Thoracic aorta (tissue), 2 donors: ENCODE results near the gene MAGEB10. TPM values are rescaled to one million over a fixed set of nuclear protein-coding genes. Genes with fewer than 3 reads are reported as not detected.

Experiments used
- ATAC-seq: fragments of 150-250 bp; one replicate; pipeline ENCODE4 v1.8.0; 2017; ENCODE audit warnings: low read depth; ENCODE audit not compliant: insufficient number of reproducible peaks, low FRiP score
- DNase-seq: peaks from one replicate; pipeline ENCODE4 v3.0.0-alpha.2; 2020; ENCODE audit warnings: low spot score
- H3K27ac ChIP-seq, 2 donors: fragments of 200-600 bp; sonication (generic); 1 replicate in 1 of 2; 2 replicates in 1 of 2; pipeline ENCODE4 v1.5.1; 2016; ENCODE audit warnings: mild to moderate bottlenecking in 2 of 2, moderate library complexity in 2 of 2
- H3K27me3 ChIP-seq: fragments of 200-600 bp; sonication (generic); replicated peaks from 2 replicates; pipeline ENCODE4 v1.6.0; 2016; ENCODE audit warnings: mild to moderate bottlenecking; ENCODE audit not compliant: insufficient read depth
- H3K36me3 ChIP-seq: fragments of 200-600 bp; sonication (generic); one replicate; pipeline ENCODE4 v1.5.1; 2016
- H3K4me1 ChIP-seq, 2 donors: fragments of 200-600 bp; sonication (generic); 1 replicate in 1 of 2; 2 replicates in 1 of 2; pipeline versions ENCODE4 v1.5.1 to v1.6.0; 2016; ENCODE audit warnings: low read depth in 2 of 2, mild to moderate bottlenecking in 1 of 2; ENCODE audit not compliant: control insufficient read depth in 1 of 2
- H3K4me3 ChIP-seq: fragments of 200-600 bp; sonication (generic); 2 replicates; pipeline ENCODE4 v1.5.1; 2016; ENCODE audit warnings: mild to moderate bottlenecking
- H3K9me3 ChIP-seq: fragments of 200-600 bp; sonication (generic); 2 replicates; pipeline ENCODE4 v1.5.1; 2016
- CTCF ChIP-seq: fragments of 200-600 bp; sonication (generic); IDR thresholded peaks from one replicate; pipeline ENCODE4 v1.5.1; 2019; ENCODE audit warnings: antibody characterized with exemption
- total RNA-seq, 2 donors: library from RNA; depleted of rRNA; stranded (reverse); fragments of >200 nt; gene quantifications; one replicate each; pipeline versions ENCODE4 v1.1.0 to v1.2.3, GENCODE V29; 2016

Gene MAGEB10
- not detected for total RNA-seq

GRCh38 chrX:27807690-27808089 is at the start of gene MAGEB10:
Gene MAGEB10, plus strand, starts transcription at chrX:27807990. Its CDS starts 13,317 bp downstream, at chrX:27821307.
- no peaks in the 10 kb centered on the region for H3K36me3 ChIP-seq
- H3K4me1 ChIP-seq: no peaks in the 10 kb centered on the region
- no peak for ATAC-seq

GRCh38 chrX:27765718-27766117 is 42.1 kb upstream of the MAGEB10 start:
- TF ChIP-seq CTCF: no peak
- ATAC-seq: no peak

More at GRCh38 chrX:27807690-27808089, at the start of gene MAGEB10:
- H3K27ac ChIP-seq: no peak within 1 kb of the TSS
- H3K4me3 ChIP-seq: no peak within 1 kb of the TSS
- no peak for DNase-seq
- no peak for TF ChIP-seq CTCF
- no peaks in the 10 kb centered on the region for H3K27me3 ChIP-seq
- no peaks in the 10 kb centered on the region for H3K9me3 ChIP-seq

GRCh38 chrX:27767387-27767786 is 40.4 kb upstream of the MAGEB10 start:
- no peaks in the 10 kb centered on the region for H3K9me3 ChIP-seq
- H3K27me3 ChIP-seq: no peaks in the 10 kb centered on the region
- no peak overlapping the region for H3K4me3 ChIP-seq
- no peak for TF ChIP-seq CTCF
- no peak overlapping the region for H3K27ac ChIP-seq
- ATAC-seq (no peak), DNase-seq (no peak)
- no peaks in the 10 kb centered on the region for H3K4me1 ChIP-seq
- H3K36me3 ChIP-seq: no peaks in the 10 kb centered on the region

More at GRCh38 chrX:27765718-27766117, 42.1 kb upstream of the MAGEB10 start:
- no peaks in the 10 kb centered on the region for H3K27me3 ChIP-seq
- no peak overlapping the region for H3K27ac ChIP-seq
- no peak for DNase-seq
- no peaks in the 10 kb centered on the region for H3K4me1 ChIP-seq
- no peaks in the 10 kb centered on the region for H3K36me3 ChIP-seq
- no peak overlapping the region for H3K4me3 ChIP-seq
- H3K9me3 ChIP-seq: no peaks in the 10 kb centered on the region

- Histone ChIP-seq H3K4me1 (no peaks in the 10 kb centered on the region), H3K9me3 (no peaks in the 10 kb centered on the region), H3K36me3 (no peaks in the 10 kb centered on the region), H3K4me3 (no peak overlapping the region), H3K27me3 (no peaks in the 10 kb centered on the region), H3K27ac (no peak overlapping the region)
- no peak for ATAC-seq
- TF ChIP-seq CTCF: no peak
- no peak for DNase-seq
These were observed 31.8 kb upstream of the MAGEB10 start for GRCh38 chrX:27775984-27776383.

GRCh38 chrX:27796640-27797257 is 11.0 kb upstream of the MAGEB10 start:
- H3K36me3 ChIP-seq: no peaks in the 10 kb centered on the region
- no peak overlapping the region for H3K27ac ChIP-seq
- H3K9me3 ChIP-seq: no peaks in the 10 kb centered on the region
- no peaks in the 10 kb centered on the region for H3K27me3 ChIP-seq
- H3K4me1 ChIP-seq: no peaks in the 10 kb centered on the region
- DNase-seq (no peak), ATAC-seq (no peak)
- TF ChIP-seq CTCF: no peak
- no peak overlapping the region for H3K4me3 ChIP-seq
